ENCODE measurements around the gene NPAS3.

Gene NPAS3

DNA sequence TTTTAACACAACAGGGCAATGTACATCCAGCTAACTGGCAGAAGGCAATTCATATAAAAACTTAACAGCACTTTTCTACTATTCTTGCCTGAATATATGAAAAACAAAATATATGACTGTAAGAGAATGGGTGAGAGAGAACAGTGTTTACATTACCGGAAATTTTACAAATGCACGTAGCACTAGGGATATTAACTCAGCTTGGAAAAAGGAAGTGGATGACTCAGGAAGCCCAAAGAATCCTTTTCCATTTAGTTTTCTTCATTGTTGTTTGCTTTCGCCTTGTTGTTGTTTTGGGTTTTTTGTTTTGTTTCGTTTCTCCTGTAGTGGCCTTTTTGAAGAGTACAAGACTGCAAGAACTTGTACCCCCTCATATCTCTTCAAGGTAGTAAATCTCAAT lies 716.7 kb downstream of the NPAS3 start:
- Histone ChIP-seq H3K9ac (ENCODE audit: low read depth, low read length) (no peak overlapping the region), H4K20me1 (ENCODE audit: insufficient read depth, low read length) (no peaks in the 10 kb centered on the region), H3K79me2 (ENCODE audit: insufficient read depth, low read length) (no peaks in the 10 kb centered on the region), H3K4me3 (ENCODE audit: low read depth in 1 of 2, low read length in 2 of 2) (no peak overlapping the region), H2AFZ (ENCODE audit: low read depth, low read length) (no peak overlapping the region), H3K9me3 (ENCODE audit: insufficient read depth, low read length, severe bottlenecking) (no peaks in the 10 kb centered on the region), H3K4me1 (ENCODE audit: insufficient read depth, low read length) (no peaks in the 10 kb centered on the region), H3K4me2 (ENCODE audit: insufficient read depth, low read length) (no peak overlapping the region), H3K27me3 (ENCODE audit: insufficient read depth, low read length, poor library complexity) (peaks cover 3% of the 10 kb centered on the region), H3K27ac (ENCODE audit: low read length) (no peak overlapping the region), H3K36me3 (ENCODE audit: insufficient read depth, low read length) (no peaks in the 10 kb centered on the region)
- ATAC-seq (ENCODE audit: insufficient read depth, low read depth): no peak
- TF ChIP-seq, protein P1, sequence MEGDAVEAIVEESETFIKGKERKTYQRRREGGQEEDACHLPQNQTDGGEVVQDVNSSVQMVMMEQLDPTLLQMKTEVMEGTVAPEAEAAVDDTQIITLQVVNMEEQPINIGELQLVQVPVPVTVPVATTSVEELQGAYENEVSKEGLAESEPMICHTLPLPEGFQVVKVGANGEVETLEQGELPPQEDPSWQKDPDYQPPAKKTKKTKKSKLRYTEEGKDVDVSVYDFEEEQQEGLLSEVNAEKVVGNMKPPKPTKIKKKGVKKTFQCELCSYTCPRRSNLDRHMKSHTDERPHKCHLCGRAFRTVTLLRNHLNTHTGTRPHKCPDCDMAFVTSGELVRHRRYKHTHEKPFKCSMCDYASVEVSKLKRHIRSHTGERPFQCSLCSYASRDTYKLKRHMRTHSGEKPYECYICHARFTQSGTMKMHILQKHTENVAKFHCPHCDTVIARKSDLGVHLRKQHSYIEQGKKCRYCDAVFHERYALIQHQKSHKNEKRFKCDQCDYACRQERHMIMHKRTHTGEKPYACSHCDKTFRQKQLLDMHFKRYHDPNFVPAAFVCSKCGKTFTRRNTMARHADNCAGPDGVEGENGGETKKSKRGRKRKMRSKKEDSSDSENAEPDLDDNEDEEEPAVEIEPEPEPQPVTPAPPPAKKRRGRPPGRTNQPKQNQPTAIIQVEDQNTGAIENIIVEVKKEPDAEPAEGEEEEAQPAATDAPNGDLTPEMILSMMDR (IDR thresholded peaks at IDR 0.05; ENCODE audit: borderline replicate concordance, extremely low read depth, low read length, poor library complexity, severe bottlenecking): no peak
- no peak for TF ChIP-seq EZH2 (IDR thresholded peaks at IDR 0.05; ENCODE audit: borderline replicate concordance, low read depth, low read length, severe bottlenecking)
- no peak for DNase-seq

DNA sequence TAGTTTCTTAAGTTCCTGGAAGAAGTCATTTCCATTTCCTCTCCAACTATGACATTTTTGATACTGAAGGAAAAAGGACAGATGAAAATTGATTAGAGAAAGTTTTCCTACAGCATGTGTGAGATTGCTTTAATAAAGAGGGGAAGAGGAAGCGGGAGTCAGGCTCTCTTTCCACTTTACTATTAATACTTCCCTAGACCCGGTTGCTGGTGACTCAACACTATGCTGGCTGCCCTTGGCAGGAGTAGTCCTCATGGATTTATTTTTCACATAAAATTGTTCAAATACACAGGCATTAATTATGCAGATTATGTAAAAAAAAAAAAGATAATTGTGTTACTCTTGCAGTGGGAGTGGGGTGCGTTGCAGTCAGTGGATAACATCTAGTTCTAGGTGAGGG lies 718.8 kb downstream of the NPAS3 start:
- no peak for ATAC-seq (ENCODE audit: insufficient read depth, low read depth)
- Histone ChIP-seq H3K36me3 (ENCODE audit: insufficient read depth, low read length) (no peaks in the 10 kb centered on the region), H3K4me1 (ENCODE audit: insufficient read depth, low read length) (no peaks in the 10 kb centered on the region), H3K4me3 (ENCODE audit: low read depth in 1 of 2, low read length in 2 of 2) (no peak overlapping the region), H4K20me1 (ENCODE audit: insufficient read depth, low read length) (no peaks in the 10 kb centered on the region), H3K79me2 (ENCODE audit: insufficient read depth, low read length) (no peaks in the 10 kb centered on the region), H3K9me3 (ENCODE audit: insufficient read depth, low read length, severe bottlenecking) (no peaks in the 10 kb centered on the region), H3K27ac (ENCODE audit: low read length) (no peak overlapping the region), H3K9ac (ENCODE audit: low read depth, low read length) (no peak overlapping the region), H2AFZ (ENCODE audit: low read depth, low read length) (no peak overlapping the region), H3K4me2 (ENCODE audit: insufficient read depth, low read length) (no peak overlapping the region), H3K27me3 (ENCODE audit: insufficient read depth, low read length, poor library complexity) (peaks cover 3% of the 10 kb centered on the region)
- DNase-seq: no peak
- TF ChIP-seq, protein P1 (IDR thresholded peaks at IDR 0.05; ENCODE audit: borderline replicate concordance, extremely low read depth, low read length, poor library complexity, severe bottlenecking): no peak
- TF ChIP-seq EZH2 (IDR thresholded peaks at IDR 0.05; ENCODE audit: borderline replicate concordance, low read depth, low read length, severe bottlenecking): no peak

DNA sequence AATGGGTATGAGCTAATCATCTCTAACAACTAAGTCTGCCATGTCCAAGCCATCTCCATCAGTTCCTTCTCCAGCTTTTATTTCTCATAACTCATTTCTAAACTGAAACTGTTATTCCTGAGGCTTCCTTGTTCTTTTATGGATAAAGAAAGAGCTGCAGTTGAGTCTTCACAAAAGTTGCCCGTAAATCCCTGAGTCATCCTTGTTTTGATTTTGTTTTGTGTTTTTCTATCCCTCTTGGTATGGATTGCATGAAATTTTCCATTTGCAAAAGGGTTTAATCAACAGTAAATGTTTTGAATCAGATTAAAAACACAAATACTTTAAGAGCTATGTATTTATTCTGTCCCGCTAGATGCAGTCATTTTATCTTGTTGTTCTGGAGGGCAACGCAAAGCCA lies 721.6 kb downstream of the NPAS3 start:
- no peak overlapping the region for H3K9ac ChIP-seq (ENCODE audit: low read depth, low read length)
- H3K27me3 ChIP-seq (ENCODE audit: insufficient read depth, low read length, poor library complexity): peaks cover 3% of the 10 kb centered on the region
- DNase-seq: no peak
- ATAC-seq (ENCODE audit: insufficient read depth, low read depth): no peak
- H4K20me1 ChIP-seq (ENCODE audit: insufficient read depth, low read length): no peaks in the 10 kb centered on the region
- TF ChIP-seq, protein P1 (IDR thresholded peaks at IDR 0.05; ENCODE audit: borderline replicate concordance, extremely low read depth, low read length, poor library complexity, severe bottlenecking): no peak
- no peak for TF ChIP-seq EZH2 (IDR thresholded peaks at IDR 0.05; ENCODE audit: borderline replicate concordance, low read depth, low read length, severe bottlenecking)
- no peaks in the 10 kb centered on the region for H3K9me3 ChIP-seq (ENCODE audit: insufficient read depth, low read length, severe bottlenecking)
- no peaks in the 10 kb centered on the region for H3K36me3 ChIP-seq (ENCODE audit: insufficient read depth, low read length)
- no peaks in the 10 kb centered on the region for H3K79me2 ChIP-seq (ENCODE audit: insufficient read depth, low read length)
- no peak overlapping the region for H3K4me3 ChIP-seq (ENCODE audit: low read depth in 1 of 2, low read length in 2 of 2)
- H2AFZ ChIP-seq (ENCODE audit: low read depth, low read length): no peak overlapping the region
- no peaks in the 10 kb centered on the region for H3K4me1 ChIP-seq (ENCODE audit: insufficient read depth, low read length)
- no peak overlapping the region for H3K4me2 ChIP-seq (ENCODE audit: insufficient read depth, low read length)
- no peak overlapping the region for H3K27ac ChIP-seq (ENCODE audit: low read length)

DNA sequence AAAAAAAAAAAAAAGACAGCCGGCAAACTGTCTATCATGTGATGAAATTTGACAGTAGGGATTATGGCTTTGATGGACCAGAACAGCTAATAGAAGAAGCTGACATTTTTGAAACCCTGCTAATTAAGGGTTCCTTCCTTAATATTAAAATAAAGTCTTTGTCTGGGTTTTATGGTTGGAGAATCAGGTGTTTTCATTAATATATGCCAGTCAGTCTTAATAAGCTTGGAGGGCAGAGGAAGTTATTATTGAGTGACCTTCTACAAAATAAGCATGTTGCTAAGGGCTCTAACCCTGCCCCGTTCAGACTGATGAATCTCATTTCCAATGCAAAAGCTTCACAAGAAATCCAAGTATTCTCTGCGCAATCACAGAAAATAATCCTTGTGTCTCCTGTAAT lies 722.4 kb downstream of the NPAS3 start:
- Histone ChIP-seq H3K36me3 (ENCODE audit: insufficient read depth, low read length) (no peaks in the 10 kb centered on the region), H3K4me3 (ENCODE audit: low read depth in 1 of 2, low read length in 2 of 2) (no peak overlapping the region), H3K27ac (ENCODE audit: low read length) (no peak overlapping the region), H4K20me1 (ENCODE audit: insufficient read depth, low read length) (no peaks in the 10 kb centered on the region), H3K4me1 (ENCODE audit: insufficient read depth, low read length) (no peaks in the 10 kb centered on the region), H3K4me2 (ENCODE audit: insufficient read depth, low read length) (no peak overlapping the region), H3K9me3 (ENCODE audit: insufficient read depth, low read length, severe bottlenecking) (no peaks in the 10 kb centered on the region), H3K27me3 (ENCODE audit: insufficient read depth, low read length, poor library complexity) (peaks cover 3% of the 10 kb centered on the region), H3K79me2 (ENCODE audit: insufficient read depth, low read length) (no peaks in the 10 kb centered on the region), H2AFZ (ENCODE audit: low read depth, low read length) (no peak overlapping the region), H3K9ac (ENCODE audit: low read depth, low read length) (no peak overlapping the region)
- ATAC-seq (ENCODE audit: insufficient read depth, low read depth) (no peak), DNase-seq (no peak)
- TF ChIP-seq, protein P1 (IDR thresholded peaks at IDR 0.05; ENCODE audit: borderline replicate concordance, extremely low read depth, low read length, poor library complexity, severe bottlenecking): no peak

Data from DND-41 (cell line).